Stimulated activated CD8-positive, alpha-beta memory T cell treated with anti-CD3 and anti-CD28 coated beads, Interleukin-12 subunit alpha, Interleukin-12 subunit beta, amount 100 ng/mL, for 24 hours (primary cell): Measurements from ENCODE around the gene TBC1D24.

Experiments used
- DNase-seq: peaks from one replicate; pipeline ENCODE4 v3.0.0-alpha.2; 2020; ENCODE audit errors: extremely low read depth

Gene TBC1D24

DNA sequence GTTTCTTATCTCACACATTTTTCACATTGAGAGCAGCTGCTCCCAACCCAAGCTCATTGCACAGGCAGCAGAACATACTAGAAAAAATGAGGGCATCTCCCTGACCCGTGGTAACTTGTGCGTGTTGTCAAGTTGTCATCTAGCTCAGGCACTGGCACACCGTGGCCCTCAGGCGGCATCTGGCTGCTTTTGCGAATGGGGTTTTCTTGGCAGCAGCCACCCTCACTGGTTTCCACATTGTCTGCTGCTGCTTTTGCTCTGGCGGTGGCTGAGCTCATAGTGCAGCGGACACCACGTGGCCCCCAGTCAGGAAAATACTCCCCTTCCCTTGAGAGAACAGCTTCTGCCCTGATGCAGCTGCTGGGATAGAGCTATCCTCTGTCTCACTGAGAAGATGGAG, 24.4 kb upstream of the TBC1D24 start:
- DNase-seq = no peak

DNA sequence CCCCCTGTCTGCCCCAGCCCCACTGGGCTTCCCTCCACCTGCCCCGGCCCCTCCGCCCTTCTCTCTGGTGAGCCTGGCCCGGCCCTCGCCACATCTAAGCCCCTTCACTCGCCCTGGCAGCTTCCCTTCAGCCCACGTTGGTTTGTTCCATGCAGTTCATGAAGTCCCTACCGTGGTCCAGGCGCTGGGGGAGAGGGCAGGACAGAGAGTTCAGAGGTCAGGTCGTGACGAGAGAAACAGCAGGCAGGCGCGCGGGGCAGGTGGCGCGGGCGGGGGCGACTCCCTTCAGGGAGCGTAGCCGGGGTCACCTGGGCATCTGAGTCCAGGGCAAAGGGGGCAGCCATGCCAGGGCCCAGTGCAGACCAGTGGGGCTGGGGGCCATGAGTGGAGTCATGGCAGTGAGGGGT, 23.9 kb upstream of the TBC1D24 start:
- DNase-seq = no peak

DNA sequence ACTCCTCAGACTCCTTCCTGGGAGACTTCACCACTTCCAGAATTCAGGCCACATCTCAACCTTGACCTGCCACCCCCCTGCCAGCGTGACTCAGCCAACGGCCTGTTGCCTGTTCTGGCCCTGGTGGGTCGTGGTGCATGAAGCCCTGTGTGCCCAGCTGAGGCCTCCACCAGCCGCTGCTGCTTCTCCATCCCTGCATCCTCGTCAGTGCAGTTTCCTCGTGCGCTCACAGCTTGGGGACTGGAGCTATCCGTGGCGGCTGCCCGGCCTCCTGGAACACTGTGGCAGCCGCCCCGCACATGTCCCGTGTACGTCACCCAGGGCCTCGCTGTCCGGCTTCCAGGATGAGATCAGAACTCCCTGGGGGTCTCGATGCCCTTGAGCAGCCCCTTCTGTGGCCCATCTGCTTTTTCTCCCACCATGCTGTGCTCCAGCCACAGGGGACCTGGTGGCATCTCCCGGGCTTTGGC, 23.0 kb upstream of the TBC1D24 start:
- no peak for DNase-seq

DNA sequence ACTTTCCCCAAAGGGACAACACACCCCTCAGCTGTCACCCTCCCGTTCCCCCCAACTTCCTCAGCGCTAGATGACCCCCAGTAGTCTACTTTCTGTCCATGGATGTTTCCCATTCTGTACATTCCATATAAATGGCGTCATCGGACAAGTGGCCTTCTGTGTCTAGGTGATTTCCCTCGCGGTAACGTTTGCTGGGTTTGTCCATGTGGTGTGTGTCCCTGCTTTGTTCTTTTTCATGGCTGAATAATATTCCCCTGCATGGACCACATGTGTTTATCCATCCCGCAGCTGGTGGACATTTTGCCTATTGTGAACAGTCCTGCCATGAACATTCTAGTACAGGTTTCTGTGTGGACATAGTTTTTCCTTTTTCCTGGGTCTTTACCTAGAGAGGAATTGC, 22.3 kb upstream of the TBC1D24 start:
- DNase-seq = no peak

DNA sequence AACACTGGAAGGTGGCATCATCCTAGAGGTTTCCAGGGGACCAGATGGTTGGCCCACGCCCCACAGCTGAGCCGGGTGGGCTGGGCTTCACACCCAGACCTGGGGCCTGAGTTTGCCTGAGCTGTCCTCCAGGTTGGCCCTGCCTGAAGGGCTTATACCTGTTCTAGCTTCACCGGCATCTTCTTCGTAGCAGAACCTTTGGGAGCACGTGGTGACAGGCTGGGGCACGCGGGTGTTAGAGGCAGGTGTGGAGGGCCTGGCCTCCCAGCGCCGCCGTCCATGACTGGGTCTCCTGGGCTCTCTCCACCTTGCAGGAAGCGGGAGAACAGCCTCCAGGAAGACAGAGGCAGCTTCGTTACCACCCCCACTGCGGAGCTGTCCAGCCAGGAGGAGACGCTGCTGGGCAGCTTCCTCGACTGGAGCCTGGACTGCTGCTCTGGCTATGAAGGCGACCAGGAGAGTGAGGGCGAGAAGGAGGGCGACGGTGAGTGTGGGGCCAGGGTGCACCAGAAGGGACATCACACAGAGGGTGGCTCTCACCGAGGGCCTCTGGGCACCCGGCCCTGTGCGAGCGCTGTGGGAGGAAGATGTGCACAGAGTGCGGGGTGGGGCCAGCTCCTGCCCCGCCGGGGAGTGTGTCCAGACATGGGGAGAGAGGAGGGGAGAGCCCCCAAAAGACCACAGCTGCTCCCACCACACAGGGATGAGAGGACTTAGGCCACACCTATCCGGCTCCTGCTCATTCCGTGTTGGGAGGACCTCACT, 19.7 kb upstream of the TBC1D24 start:
- no peak for DNase-seq

DNA sequence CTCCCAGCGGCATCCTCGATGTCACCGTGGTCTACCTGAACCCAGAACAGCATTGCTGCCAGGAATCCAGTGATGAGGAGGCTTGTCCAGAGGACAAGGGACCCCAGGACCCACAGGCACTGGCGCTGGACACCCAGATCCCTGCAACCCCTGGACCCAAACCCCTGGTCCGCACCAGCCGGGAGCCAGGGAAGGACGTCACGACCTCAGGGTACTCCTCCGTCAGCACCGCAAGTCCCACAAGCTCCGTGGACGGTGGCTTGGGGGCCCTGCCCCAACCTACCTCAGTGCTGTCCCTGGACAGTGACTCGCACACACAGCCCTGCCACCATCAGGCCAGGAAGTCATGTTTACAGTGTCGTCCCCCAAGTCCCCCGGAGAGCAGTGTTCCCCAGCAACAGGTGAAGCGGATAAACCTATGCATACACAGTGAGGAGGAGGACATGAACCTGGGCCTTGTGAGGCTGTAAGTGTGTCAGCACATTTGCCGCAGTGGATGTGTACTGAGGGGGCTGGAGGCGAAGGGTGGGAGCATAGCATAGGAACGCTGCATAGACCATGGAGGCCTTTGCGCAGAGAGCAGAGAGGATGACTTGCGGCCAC, 18.3 kb upstream of the TBC1D24 start:
- DNase-seq = no peak

DNA sequence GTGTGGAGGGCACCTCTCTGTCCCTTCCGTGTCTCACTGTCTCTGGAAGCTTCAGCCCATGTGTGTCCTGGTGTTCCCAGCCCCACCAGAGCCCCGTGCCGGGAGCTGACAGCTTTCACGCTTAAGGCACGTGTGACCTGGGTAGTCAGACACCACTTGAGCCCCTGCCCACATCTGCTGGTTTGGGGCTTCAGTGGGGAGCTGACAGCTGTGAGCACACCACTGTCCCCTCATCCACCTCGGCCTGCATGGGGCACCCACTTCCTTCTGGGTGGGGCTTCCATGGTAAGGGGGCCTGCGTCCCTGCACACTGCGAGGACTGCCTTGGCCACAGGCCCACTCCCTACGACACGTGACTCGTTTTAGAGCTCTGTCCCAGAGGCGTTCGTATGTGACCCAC, 17.7 kb upstream of the TBC1D24 start:
- DNase-seq = no peak

DNA sequence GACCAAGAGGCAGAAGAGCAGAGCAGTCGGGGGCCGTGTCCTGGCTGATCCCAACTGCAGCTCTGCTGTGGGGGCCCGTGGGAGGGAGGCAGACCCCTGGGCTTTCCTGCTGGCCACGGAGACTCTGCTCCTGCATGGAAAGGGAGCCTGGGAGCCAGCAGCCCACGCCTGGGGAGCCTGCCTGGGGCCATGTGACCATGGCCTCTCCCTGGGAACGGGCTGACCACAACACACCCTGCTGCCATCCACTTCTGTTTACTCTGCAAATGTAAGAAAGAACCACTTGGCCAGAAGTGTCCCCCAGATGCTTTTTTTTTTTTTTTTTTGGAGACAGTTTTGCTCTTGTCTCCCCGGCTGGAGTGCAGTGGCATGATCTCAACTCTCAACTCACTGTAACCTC, 17.0 kb upstream of the TBC1D24 start:
- DNase-seq = no peak

DNA sequence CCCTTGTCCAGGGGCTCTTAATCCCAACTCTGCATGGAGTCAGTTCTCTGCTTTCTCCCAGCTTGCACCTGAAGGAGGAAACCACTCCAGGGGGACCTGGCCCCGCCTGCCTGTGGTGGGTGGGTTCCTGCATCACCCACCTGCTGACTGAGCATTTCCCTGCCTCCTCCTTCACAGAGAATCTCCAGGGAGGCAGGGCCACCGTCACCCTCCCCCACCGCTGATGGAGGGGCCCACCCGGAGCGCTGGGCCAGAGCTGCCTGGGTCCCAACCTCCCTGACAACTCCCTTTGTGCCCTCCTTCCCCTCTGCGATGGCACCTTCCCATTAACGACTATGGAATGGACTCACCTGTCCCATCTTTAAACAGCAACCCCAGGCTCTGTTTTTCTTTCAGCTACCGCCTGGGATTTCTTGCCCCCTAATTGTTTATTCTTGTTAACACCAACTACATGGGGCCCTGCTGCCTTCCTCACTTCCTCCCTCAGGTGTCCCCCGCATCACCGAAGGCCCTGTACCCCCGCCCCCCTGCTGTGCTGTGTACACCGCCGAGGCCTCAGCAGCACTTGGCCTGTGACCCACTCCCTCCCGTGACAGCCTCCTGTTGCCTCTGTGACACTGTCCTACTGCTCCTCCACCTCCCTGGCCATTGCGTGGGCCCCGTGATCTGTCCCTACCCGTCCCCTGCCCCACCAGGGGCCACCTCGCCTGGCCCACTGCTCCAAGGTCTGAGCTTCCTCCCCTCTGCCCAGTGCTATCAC, 15.9 kb upstream of the TBC1D24 start:
- no peak for DNase-seq

DNA sequence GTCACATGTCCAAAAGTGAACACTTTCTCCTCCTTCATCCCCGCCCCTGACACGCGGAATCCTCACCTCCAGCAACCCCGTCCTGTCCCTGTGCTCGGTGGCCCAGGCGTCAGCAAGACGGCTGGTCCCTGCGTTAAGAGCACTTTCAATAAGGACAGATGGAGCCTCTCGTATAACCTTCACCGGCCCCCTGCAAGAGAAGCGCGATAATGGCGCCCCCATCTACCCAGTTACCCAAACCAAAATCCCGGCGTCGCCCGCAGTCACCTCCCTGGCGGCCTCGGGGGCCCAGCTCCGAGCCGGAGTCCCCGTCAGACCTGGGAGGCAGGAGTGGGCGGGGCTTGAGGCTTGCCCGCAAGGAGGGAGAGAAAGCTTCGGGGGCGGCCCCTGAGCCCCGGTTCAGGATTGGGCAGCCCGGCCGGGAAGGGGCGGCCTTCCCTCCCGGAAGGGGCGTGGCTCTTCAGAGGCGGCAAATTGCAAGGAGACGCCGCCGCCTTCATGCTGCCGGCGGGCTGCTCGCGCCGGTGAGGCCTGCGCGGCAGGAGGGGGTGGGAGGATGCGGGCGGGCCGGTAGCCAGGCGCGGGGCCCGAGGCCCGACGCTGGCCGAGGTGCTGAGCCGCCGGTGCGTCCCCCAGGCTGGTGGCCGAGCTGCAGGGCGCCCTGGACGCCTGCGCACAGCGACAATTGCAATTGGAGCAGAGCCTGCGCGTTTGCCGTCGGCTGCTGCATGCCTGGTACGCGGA, 15.1 kb upstream of the TBC1D24 start, which contains the start of gene TEDC2:
TEDC2 (plus strand) TSS at position 463 of the 744 bp plus-strand sequence; CDS start at position 499, 36 bp downstream.
- peak; percentile 98 for DNase-seq

DNA sequence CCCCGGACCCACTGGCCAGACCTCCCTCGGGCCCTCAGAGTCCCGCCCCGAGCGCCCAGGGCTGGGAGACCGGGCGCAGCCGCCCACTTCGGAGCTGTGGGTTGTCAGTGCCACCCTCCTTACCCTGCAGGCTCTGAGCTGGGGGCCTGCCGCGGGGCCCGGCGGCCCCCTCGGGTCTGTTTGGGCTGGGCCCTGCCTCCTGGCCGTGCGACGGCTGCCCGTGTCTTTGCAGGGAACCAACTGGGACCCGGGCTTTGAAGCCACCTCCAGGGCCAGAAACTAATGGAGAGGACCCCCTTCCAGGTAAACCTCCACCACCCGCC, 14.6 kb upstream of the TBC1D24 start:
- DNase-seq = no peak

DNA sequence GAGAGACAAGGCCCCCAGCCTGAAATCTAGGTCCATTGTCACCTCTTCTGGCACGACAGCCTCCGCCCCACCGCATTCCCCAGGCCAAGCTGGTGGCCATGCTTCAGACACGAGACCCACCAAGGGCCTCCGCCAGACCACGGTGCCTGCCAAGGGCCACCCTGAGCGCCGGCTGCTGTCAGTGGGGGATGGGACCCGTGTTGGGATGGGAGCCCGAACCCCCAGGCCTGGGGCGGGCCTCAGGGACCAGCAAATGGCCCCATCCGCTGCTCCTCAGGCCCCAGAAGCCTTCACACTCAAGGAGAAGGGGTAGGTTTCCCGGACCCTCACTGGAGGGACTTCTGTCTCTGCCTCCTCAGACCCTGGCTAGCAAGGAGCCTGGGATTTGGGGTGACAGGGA, 14.0 kb upstream of the TBC1D24 start:
- no peak for DNase-seq

DNA sequence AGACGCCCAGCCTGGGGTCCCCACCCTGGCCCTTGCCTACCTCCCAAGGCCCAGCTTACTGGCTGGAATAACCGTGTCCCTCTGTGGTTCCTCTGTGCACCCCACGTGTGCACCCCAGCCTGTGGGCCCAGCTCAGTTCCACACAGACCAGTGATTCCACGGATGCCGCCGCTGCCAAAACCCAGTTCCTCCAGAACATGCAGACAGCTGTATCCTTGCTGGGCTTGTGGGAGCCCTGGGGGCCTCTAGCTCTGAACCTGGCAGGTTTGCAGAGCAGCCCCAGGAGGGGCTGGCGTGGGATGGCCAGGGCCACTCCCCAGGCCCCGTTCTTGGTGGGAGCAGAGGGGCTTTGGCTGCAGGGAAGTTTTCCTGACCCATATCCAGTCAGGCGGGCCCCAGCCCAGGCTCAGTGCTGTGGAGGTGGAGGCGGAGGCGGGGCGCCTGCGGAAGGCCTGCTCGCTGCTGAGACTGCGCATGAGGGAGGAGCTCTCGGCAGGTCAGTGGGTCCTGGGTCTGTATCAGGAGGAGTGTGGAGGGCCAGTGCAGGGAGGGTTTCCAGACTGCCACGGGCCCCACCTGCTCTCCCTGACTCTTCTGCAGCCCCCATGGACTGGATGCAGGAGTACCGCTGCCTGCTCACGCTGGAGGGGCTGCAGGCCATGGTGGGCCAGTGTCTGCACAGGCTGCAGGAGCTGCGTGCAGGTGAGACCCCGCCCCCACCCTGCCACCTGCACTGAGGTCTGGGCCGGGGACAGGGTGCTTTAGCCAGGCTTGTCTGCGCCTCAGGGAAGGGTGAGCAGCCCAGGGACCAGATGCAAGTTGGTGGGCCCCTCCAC, 12.7 kb upstream of the TBC1D24 start:
- no peak for DNase-seq

DNA sequence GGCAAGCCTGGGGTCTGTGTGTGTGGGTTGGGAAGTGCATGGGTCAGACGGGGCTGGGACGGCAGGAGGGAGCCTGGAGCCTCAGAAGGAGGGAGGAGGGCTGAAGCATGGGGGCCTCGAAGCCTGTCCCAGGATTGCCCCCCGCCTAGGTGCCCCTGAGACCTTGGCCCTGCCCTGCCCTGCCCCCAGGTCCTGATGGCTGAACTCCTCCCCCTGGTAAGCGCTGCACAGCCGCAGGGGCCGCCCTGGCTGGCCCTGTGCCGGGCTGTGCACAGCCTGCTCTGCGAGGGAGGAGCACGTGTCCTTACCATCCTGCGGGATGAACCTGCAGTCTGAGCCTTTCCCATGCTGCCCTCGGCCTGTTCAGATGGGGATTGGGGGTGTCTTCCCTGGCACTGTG, 10.6 kb upstream of the TBC1D24 start:
- no peak for DNase-seq

DNA sequence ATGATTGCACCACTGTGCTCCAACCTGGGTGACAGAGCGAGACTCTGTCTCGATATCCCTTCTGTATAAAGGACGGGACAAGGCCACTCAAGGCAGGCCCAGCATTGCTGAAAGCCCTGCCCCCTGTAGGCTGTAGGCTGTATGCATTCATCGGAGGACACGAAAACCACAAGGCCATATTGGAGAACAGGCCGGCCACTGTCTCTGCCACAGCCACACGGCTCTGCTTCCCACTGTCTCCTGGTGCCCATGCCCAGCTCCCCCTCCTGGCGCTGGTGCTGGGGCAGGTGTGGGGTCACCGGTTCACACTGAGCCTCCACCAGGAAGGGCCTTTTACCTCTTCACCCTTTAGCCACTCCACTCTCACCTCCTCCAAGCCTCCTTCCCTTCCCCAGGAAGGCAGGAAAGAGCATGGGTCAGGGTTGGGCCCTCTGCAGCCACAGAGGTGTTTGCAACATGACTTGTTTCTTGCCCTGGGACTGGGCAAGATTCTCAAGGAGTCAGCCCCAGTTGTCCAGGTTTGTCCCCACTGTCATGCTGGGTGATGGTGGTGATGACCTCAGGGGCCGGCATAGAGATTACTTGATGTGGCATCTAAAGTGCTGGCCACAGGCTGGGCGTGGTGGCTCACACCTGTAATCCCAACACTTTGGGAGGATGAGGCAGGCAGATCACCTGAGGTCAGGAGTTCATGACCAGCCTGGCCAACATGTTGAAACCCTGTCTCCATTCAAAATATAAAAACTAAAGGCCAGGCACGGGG, 9.1 kb upstream of the TBC1D24 start:
- DNase-seq = no peak

DNA sequence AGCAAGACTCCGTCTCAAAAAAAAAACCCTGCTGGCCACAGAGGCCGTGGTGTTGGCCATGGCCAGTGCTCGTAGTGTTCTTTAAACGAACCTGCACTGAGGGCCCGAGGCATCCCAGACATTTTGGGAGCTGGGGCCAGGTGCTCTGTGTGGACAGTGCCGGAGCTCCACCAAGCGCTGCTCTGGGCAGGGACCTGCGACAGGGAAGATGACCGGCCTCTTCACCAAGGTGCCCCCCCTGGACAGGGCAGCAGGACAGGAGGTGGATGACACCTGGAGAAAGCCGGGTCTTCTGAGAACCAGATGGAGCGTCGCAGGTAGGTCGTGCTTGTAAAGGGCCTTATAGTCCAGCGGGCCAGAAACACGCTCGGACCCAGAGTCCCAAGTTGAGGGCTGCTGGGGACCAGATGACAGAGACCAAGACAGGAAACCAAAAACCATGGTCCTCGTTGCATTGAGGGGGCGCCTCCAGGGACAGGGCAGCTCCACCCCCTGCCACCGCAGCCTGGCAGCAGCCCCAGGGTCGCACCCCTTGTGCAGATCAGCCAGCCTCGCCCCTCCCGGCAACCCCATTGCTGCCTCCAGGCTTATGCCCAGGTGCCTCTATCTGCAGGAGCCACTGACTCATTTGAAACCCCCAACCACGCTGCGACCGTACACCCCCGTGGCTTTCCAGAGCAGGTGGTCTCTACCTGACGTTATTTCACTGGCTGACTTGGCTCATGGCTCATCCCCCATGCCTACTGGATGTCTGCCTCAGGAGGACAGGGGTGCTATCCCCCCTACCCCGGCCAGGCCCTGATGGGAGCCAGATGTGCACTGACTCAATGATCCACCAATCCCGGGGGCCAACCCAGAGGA, 8.0 kb upstream of the TBC1D24 start:
- no peak for DNase-seq

DNA sequence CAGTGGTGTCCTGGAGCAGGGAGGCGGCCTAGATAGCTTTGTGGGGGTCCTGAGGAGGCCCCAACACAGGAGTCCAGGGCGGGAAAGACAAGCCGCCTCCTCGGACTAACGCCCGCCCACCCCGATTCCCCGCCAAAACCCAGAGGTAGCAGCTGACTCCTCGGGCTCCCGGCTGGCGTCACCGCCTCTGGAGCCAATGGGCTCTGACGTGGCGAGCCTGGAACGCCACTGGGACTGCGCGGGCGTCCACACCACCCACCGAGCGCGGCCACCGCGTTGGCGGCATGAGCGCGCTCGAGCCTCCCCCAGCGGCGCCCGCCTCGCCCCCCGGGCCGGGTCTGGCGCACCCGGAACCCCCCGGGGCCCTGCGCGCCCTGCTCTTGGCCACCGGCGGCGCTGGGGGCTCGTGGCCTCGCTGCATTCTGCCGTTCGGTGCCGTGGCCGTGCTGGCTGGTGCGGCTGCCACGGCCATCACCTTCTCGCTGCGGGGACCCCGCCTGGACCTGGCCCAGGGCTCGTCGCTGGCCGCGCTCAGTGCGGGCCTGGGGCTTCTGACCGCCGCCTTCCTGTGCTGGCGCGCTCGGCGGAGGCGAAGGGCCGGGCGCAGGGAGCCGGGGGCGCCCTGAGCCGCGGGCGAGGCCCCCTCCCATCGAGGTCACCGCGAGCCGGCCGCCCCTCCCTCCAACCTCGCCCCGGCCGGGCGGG, 7.2 kb upstream of the TBC1D24 start:
- no peak for DNase-seq

DNA sequence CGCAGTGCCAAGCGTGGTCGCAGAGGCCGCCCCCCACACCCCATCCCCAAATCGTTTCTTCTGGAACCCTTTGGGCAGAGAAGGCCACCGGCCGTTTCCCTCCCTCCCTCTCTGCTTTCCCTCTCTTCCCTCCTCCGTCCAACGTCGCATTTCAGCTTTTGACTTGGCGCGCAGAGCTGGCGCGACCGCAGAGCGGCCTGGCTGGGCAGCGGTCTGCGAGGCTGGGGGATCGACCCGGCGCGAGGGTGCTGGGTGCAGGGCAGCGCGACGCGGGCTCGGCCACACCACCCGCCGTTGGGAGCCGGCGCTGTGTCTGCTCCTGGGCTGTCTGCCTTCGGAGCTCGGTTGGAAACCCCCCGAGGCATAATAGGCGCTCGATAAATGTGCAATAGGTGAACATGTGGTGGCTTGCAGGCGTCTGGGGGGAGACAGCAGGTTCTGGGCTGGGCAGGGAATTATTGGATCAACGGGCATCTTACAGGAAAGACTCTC, 6.6 kb upstream of the TBC1D24 start:
- DNase-seq = no peak
